Ramos (cell line): ENCODE results near the gene DPM3.
"Not testable (repeated sequence)": the region's sequence is repeated elsewhere in the genome, so short reads cannot be mapped to it uniquely, and the experiment has no call there.

ENCODE experiments used
- in situ Hi-C: fragments of 300-500 bp; cut with MboI; formaldehyde crosslinking; loops from one replicate; pipeline ENCODE4 v1.14.3; 2022; ENCODE audit warnings: low sequenced_read_pairs; ENCODE audit not compliant: unreplicated experiment

Gene DPM3, protein sequence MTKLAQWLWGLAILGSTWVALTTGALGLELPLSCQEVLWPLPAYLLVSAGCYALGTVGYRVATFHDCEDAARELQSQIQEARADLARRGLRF

GRCh38 chr1:155139895-155140629 lies at the start of gene DPM3:
Gene DPM3 (minus strand): TSS chr1:155140531. CDS start chr1:155140240, 291 bp downstream.
- in situ Hi-C loops, result no loop called here

- in situ Hi-C loops, result not testable (repeated sequence)
Measured at GRCh38 chr1:155189926-155190325, 49.6 kb upstream of the DPM3 start.

- in situ Hi-C loops, result no loop called here
Measured at GRCh38 chr1:155188268-155188667, 47.9 kb upstream of the DPM3 start.

- in situ Hi-C loops, result no loop called here
Measured at GRCh38 chr1:155187456-155187891, 47.1 kb upstream of the DPM3 start.

DNA sequence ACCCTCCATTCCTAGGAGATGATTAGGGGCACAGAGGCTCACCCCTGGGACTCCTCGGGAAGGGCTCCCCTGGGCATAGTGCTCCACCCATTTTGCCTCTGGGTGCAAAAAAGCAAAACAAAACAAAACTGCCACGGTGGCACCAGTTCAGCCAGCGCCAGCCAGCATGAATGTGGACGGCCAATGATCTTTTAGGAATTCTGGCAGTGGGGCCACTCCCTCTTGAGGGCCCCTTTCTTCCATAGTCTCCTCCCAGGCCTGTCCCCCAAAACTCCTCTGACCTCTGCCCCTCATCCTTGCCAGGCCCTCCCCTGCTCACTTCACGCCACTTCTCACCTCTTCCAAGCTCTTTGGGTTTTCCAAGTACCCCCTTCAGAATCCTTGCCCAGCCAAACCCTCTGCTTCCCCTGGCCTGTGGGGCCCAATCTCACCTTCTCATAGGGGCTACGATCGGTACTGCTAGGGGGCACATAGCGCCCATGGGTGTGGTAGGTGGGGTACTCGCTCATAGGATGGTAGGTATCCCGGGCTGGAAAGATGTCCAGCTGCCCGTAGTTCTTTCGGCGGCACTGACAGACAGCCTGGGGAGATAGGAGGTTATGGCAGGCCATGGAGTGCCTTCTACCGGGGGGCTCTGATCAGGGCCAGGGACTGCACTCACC lies 46.6 kb upstream of the DPM3 start:
- in situ Hi-C loops, result no loop called here

DNA sequence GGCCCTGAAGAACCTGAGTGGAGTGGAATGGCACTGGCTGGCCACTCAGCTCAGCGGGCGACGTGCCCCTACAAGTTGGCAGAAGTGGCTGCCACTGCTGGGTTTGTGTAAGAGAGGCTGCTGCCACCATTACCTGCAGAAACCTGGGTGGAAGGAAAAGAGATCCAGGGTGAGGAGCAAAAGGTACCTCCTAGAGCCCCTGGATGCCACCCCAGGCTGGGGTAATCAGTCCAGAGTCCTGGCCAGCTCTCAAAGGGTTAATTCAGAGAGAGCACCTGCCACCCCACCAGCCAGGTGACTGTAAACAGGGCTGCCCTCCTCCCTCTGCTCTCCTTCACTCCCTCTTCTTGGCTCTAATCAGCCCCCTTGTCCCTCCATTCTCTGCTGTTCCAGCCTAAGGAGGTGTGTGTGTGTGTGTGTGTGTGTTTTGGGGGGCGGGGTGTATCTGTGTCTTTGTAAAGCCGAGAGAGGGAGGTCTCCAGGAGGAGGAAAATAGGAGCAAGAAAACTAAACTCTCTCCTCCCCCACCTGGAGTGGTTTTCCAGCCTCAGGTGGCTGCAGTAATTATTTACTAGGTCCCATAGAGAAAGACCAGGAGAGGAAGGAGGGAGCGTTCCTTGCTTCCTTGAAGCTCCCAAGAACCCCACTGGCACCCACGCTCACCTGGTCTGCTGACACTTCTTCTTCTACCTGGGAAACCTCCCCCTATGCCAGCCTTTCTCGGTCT lies 45.9 kb upstream of the DPM3 start:
- in situ Hi-C loops, result no loop called here

DNA sequence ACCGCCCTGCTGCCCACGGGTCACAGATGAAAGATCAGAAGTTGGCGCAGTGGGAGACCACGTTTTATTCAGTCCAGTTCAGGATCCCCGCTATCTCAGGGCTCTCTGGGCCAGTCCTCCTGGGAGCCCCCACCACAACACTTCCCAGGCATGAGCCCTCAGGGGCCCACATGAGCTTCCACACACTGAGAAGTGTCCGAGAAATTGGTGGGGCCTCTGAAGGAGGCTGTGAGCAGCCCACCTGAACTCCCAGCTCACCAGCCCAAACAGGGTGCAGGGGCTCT lies 45.4 kb upstream of the DPM3 start:
- in situ Hi-C loops, result no loop called here

- in situ Hi-C loops, result no loop called here
Measured at GRCh38 chr1:155184835-155185782, 44.8 kb upstream of the DPM3 start.

DNA sequence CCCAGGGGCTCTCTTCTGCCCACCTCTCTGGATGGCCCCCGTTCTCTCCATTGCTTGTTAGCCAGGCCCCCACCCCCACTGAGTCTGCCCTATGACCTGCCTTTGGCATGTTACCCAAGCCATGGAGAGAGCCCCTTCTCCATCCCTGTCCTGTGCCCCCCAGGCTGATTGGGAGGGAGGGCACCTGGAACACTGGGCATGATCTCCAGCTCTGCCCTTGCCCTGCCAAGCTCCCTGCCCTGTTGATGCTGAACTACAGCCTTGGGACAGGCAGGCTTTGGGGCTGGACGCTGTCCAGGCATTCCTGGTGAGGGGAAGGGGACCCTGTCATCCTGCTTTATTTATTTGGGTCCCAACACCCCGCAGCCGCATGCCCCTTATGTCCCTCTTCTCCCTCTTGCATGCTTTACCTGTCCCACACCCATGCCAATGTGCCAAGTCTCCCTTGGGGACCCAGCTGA lies 44.0 kb upstream of the DPM3 start:
- in situ Hi-C loops, result no loop called here

GRCh38 chr1:155183775-155184221 lies 43.5 kb upstream of the DPM3 start:
- in situ Hi-C loops, result no loop called here

- in situ Hi-C loops, result no loop called here
Measured at GRCh38 chr1:155182052-155182550, 41.8 kb upstream of the DPM3 start.

- in situ Hi-C loops, result no loop called here
Measured at GRCh38 chr1:155181371-155182051, 41.2 kb upstream of the DPM3 start.

DNA sequence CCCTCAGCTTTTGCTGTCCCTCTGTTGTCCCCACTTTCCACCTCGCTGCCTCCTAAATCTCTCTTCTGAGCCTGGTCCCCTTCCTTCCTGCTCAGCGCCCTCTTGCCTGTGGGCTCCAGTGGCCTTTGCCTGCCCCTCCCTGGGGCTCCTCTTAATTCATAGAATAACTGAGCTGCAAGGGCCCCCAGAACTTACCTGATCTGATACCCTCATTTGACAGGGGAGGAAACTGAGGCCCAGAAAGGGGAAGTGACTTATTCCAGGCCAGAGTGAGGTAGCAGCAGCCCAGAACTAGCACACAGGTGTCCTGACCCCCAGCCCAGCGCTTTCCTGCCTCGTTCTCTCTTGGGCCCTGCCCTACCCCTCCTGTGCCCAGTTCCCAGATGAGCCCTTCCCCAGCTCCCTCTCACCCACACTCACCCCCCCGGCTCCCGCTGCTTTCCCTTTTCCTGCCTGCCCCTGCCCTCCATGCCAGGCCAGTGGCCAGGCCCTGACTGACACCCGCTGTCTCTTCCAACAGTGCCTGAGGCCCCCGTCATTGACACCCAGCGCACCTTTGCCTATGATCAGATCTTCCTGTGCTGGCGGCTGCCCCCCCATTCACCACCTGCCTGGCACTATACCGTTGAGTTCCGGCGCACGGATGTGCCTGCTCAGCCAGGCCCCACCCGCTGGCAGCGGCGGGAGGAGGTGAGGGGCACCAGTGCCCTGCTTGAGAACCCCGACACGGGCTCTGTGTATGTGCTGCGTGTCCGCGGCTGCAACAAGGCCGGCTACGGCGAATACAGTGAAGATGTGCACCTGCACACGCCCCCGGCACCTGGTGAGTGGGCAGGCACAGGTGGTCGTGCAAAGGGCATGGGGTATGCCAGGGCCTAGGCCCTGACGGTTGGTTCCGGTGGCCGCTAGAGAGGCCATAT lies 39.0 kb upstream of the DPM3 start:
- in situ Hi-C loops, result no loop called here

GRCh38 chr1:155178441-155179111 lies 38.2 kb upstream of the DPM3 start:
- in situ Hi-C loops, result no loop called here

DNA sequence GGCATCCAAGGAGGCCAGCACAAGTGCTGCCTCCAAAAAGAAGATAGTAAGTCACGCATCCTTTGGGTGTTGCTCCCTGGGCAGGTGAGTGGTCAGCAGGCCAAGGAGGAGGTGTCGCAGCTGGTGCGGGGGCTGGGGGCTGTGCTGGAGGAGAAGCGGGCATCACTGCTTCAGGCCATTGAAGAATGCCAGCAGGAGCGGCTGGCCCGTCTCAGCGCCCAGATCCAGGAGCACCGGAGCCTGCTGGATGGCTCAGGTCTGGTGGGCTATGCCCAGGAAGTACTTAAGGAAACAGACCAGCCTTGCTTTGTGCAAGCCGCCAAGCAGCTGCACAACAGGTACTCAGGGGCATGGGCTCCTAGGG lies 37.6 kb upstream of the DPM3 start:
- in situ Hi-C loops, result no loop called here

DNA sequence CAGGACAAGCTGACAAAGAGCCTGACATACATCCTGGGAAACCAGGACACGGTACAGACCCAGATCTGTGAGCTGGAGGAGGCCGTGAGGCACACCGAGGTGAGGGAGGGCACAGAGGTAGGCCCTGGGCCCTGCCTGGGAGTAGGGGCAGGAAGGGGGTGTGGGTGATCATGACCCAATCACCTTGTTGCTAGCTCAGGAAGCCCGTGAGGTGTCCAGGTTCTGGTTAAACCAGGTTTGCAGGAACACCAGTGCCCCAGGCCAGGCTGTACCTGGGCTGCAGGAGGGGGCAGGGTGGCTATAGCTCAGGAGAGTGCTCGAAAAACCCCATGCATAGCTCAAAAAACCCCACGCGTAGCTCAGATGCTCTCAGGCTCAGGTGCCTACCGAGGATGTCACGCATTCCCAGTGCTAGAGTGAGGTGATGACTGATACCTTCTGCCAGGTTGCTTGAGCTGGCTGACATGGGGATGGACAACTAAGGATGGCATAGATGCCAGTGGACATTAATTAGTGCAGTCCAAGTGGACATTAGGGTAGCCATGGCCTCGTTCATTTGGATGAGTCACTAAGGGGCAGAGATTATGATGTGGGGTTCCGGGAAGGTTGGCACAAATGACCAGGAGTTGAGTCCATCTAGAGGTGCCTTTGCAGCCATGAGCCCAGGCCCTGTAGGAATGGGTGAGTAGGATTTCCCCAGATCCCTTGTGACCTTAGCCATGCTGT lies 37.0 kb upstream of the DPM3 start:
- in situ Hi-C loops, result no loop called here

GRCh38 chr1:155176544-155177071 lies 36.3 kb upstream of the DPM3 start:
- in situ Hi-C loops, result no loop called here
